IPS DF 4.7 (cell line): ENCODE data around the gene SPTBN4.
"Not testable (repeated sequence)": the region's sequence is repeated elsewhere in the genome, so short reads cannot be mapped to it uniquely, and the experiment has no call there.

Experiments
- DNase-seq: peaks from one replicate; pipeline ENCODE4 v3.0.0-alpha.2; 2013; ENCODE audit warnings: low spot score; ENCODE audit errors: extremely low read depth

The SPTBN4 gene

DNA sequence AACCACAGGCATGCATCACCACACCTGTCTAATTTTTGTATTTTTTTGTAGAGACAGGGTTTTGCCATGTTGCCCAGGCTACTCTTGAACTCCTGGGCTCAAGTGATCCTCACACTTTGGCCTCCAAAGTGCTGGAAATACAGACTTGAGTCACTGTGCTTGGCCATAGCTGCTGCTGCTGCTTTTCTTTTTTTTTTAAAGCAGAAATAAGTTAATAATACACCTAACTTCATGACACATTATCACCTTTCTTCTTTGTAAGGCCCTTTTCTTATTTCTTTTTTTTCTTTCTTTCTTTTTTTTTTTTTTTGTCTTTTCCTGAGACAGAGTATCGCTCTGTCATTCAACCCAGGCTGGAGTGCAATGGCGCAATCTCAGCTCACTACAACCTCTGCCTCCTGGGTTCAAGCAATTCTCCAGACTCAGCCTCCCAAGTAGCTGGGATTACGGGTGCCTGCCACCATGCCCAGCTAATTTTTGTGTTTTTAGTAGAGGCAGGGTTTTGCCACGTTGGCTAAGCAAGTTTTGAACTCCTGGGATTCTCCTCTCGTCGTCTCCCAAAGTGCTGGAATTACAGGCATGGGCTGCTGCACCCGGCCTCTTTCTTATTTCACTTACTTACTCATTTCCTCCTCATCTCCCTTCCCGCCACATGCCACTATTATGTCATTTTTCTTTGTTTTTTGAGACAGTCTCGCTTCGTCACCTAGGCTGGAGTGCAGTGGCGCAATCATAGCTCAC lies 118.6 kb downstream of the SPTBN4 start:
- DNase-seq = no peak

DNA sequence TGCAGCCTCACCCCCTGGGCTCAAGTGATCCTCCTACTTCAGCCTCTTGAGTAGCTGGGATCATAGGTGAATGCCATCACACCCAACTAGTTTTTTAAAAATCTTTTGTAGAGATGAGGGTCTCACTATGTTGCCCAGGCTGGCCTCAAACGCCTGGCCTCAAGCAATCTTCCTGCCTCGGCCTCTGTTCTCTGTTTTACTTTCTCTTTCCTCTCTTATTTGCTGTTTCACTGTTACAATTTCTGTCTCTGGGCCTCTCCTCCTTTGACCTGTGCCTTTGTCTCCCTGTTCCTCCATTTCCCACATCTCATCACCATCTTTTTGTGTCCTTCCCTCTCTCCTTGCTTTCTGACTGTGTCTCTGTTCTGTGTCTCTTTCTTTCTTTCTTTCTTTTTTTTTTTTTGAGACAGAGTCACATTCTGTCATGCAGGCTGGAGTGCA lies 119.2 kb downstream of the SPTBN4 start:
- DNase-seq = no peak

DNA sequence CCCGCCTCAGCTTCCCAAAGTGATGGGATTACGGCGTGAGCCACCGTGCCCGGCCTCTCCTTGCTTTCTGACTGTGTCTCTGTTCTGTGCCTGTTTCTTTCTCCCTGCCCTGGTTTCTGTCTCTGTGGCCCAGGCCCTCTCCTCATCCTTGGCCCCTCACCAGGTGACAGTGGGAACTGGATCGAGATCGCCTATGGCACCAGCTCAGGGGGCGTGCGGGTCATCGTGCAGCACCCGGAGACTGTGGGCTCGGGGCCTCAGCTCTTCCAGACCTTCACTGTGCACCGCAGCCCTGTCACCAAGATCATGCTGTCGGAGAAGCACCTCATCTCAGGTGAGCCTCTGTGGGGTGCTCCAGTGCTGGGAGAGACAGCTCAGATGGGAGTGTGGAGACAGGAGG lies 119.8 kb downstream of the SPTBN4 start:
- DNase-seq = no peak

DNA sequence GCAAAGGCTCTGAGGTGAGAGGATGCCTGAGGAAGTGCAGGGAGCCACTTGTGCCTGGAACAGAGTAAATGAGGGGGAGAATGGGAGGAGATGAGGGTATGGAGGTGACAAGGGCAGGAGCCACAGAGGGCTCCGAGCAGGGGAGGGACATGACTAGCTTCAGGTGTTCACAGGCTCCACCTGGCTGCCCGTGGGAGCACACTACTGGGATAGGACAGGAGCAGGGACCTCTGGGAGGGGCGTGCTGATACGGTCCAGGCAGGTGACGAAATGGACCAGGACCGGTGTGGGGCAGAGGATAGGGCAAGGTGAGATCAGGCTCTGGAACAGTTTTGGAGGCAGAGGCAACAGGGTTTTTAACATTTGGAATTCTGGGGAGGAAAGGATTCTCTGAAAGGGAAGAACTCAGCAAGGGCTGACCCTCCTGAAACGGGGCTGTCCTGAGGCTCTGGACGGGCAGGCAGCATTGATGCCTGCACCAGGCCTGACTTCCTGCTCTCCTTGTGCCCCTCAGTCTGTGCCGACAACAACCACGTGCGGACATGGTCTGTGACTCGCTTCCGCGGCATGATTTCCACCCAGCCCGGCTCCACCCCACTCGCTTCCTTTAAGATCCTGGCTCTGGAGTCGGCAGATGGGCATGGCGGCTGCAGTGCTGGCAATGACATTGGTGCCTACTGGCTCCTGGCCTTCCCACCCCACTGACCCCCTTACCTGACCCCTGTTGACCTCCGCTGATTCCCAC lies 121.5 kb downstream of the SPTBN4 start:
- DNase-seq = no peak

DNA sequence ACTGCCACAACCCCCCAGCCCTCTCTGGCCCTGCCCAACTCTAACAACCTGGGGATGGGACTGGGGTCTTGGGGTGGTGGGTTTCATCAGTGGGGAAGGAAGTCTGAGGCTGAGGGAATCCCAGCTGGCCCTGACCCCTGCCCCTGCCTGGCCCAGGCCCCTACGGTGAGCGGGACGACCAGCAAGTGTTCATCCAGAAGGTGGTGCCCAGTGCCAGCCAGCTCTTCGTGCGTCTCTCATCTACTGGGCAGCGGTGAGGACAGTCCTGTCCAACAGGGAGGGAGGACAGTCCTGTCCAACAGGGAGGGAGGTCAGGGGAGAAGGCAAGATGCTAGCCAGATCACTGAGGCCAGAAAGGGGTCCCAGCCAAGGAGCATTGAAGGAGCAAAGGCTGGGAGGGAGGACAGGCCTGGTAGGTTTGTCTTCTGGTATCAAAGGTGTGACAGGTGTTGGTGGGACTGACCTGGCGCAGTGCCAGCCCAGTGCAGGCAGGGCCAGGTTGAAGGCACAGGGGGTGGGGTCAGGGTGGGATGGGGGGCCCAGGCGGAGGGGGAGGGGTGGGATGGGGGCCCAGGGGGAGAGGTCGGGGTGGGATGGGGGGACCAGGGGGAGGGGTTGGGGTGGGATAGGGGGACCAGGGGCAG lies 122.2 kb downstream of the SPTBN4 start:
- DNase-seq = no peak

DNA sequence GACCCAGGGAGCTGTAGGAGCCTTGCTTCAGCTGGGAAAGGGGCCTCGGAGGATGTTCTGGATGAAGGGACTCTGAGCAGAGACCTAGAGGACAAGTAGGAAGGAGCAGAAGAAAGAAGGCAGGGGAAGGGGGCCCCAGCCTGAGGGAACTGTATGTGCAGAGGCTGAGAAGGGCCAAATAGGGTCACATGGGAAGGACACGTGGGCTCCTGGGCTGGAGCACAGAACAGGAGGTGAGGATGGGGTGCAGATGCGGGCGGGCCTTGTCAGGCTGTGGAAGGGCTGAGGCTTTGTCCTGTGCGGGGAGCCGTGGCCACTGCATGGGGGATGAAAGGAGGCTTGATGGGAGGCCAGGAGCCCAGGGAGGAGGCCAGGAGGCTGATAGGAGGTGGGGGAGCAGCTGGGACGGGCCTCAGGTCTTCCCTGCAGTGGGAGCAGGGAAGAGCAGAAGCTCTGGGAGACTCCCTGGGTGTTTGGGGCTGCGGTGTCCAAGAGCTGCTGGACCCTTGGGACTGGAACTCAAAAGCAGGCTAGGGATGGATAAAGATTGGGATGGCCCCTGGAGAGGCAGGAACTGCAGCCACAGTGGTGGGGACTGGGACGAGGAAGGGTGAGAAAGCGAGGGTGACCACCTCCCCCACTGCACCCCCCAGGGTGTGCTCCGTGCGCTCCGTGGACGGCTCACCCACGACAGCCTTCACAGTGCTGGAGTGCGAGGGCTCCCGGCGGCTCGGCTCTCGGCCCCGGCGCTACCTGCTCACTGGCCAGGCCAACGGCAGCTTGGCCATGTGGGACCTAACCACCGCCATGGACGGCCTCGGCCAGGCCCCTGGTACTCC lies 123.0 kb downstream of the SPTBN4 start:
- no peak for DNase-seq

DNA sequence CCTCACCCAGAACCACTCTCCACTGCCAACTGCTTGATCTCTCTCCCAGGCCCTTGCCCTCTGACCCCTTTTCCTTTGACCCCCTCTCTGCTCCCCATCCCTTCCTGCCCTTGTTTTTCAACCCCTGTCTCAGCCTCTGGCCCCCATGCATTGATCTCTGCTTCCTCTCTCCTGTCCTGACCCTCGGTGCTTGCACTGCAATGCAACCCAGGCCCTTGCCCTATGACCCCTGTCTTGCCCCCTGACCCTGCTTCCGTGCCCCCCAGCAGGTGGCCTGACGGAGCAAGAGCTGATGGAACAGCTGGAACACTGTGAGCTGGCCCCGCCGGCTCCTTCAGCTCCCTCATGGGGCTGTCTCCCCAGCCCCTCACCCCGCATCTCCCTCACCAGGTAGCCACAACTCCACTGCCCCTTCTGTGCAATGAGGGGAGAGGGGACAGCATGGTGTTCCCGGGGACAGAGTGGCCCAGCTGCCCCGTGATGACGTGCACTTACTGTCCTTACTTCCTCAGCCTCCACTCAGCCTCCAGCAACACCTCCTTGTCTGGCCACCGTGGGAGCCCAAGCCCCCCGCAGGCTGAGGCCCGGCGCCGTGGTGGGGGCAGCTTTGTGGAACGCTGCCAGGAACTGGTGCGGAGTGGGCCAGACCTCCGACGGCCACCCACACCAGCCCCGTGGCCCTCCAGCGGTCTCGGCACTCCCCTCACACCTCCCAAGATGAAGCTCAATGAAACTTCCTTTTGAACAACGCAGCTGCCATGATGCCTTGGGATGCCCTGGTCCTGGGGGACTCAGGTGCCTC lies 123.9 kb downstream of the SPTBN4 start:
- no peak for DNase-seq

DNA sequence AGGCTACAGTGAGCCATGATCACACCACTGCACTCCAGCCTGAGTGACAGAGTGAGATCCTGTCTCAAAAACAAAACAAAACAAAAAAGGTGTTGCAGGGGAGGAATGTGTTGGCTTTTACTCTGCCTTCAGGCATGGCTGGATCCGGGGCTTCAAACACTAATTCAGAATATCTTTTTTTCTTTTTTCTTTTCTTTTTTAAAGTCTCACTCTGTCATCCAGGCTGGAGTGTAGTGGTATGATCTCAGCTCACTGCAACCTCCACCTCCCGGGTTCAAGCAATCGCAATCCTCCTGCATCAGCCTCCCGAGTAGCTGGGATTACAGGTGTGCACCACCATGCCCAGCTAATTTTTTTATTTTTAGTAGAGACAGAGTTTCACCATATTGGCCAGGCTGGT lies 124.9 kb downstream of the SPTBN4 start:
- not testable (repeated sequence) for DNase-seq

DNA sequence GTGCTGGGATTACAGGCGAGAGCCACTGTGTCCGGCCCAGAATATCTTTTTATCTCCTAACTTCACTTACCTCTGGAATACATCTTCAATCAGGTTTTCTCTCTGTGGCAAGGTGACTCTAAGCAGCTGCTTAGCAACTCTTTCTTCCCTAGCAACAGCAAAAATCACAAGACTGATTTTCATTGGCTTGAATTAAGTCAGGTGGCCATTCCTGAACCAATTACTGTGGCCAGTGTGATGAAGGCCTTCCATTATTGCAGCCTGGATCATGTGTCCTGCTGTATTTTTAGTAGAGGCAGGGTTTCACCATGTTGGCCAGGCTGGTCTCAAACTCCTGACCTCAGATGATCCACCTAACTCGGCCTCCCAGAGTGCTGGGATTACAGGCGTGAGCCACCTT lies 125.4 kb downstream of the SPTBN4 start:
- no peak for DNase-seq

DNA sequence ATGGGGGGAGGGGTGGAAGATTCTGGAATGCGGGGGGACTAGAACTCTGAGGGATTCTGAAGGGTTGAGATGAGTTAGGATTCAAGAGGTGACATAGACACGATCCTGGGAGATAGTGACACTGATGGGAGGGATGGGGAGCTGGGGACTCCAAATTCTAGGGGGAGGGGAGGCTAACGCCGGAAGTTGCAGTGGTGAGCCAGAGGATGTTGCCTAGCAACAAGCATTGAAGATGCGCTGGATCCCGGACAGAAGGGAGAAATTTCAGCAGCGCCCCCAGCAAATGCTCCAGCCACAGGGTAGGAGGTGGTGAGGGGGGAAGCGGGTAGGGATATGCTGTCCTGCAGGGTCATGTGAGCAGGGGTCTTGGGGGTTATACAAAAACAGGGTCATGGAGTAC lies 127.5 kb downstream of the SPTBN4 start:
- DNase-seq = no peak

DNA sequence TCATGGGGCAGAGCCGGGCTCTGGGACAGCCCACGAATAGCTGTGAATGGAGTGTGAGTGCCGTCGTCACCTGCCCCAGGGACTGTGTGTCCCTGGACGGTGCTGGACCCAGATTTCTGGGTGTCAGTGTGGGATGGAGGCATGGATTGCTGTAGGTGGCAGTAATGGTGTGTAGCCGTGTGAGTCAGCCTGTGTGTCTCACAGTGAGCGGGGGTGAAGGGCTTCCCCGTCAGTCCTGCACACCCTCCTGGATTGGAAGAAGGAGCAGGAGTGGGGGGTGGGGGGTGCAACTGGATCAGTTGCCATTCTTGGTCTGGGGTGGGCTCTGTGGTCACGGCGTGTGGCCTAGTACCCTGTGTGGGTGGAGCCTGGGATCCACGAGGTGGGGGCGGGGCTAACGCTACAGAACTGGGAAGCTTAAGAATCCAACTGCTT lies 127.9 kb downstream of the SPTBN4 start:
- no peak for DNase-seq

DNA sequence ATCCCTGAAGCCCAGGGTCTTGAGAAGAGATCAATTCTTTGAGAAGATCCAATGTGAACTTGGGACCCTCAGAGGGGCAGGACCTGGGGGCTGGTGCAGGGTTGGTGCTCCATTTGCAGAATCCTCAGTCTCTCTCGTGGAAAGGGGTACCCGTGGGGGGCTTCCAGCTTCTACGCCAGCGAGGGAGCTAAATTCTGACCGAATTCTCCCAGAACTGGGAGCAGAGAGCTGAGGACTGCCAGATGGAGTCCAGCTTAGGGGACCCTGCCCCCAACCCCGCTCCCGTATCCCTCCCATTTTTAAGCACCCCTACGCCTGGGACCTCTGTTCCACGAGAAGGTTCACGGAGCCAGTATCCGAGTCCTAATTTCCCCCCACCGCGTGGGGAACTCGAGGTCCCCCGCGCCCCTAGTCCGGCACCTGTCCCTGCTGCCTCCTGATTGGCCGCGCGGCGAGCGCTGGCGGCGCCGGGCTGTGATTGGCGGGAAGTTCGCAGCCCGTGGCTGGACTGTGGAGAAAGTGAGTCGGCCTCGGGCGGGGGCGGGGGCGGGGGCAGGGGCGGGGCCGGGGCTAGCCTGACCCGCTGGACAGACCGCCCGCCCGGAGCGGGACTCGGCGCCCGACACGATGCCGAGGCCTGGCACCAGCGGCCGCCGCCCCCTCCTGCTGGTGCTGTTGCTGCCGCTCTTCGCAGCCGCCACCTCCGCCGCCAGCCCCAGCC lies 130.0 kb downstream of the SPTBN4 start:
- DNase-seq = no peak

DNA sequence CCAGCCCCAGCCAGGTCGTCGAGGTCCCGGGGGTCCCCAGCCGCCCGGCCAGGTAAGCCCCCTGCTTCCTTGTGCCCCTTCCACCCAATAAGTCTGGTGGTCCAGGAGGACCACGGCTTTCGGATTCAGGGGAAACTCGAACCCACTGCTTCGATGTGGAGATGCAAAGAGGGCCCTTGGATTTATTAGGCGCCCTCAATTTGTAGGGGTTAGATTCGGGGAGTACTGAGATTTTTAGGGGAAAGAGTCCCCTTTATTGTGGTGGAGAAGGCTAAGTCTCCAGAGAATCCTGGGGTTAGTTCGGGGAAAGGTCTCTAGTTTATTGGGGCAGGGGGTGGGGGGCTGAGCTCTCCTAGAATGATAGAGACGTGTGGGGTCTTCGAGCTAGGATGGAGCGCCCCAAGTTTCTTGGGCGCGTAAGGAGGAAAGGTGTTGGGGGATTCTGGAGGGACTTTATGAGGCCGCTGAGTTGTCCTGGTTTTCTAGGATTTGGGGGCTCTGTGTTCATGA lies 130.6 kb downstream of the SPTBN4 start:
- DNase-seq = no peak

DNA sequence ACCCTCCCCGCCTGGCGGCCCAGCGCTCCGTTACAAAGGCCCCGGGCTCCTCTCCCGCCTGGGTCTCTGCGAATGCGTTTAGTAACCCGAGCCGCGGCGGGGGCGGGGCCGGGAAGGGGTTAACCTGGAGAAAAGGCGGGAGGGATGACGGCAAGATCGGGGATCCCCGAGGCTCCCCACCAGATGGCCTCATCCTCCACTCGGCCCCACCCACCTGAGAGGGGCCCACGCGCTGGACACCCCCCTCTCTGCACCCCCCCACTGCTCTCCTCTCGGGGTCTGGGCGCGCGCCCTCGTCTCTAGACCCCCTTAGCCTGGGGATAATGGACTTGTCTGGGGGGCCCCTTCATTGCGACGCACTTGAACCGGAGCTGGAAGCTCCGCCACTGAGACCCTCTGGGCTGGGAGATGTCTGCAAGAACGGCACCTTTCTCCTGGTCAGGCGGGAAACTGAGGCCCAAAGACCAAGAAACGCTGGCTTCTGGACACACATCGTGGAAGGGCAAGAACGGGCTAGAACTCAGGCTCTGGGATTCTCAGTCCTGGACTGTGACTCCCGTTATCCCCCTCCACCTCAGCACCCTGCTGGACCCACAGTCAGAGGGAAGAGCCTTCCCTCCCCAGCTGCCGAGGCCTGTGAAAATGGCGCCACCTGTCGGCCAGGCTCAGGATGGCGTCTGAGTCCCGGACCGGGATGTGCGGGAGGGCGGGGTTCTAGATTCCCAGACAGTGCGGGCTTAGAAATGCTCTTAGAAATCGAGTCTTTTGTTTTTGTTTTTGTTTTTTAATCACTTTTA lies 131.5 kb downstream of the SPTBN4 start:
- no peak for DNase-seq

DNA sequence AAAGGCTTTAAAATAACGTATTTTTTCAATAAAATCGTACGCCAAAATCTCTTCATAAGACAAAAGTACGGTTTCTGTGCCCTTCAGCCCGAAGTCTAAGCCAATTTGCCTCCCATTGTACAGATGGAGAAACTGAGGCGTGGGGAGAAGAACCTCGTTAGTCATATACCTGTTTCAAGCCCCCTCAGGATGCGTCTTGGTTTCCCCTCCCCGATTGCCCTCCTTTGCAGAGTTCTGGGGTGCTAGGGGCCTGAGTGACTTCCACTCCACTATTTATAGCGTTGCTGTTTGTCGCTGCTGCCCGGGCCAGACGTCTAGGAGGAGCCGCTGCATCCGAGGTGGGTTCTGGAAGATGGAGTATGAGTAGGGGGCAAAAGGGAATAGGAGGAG lies 132.1 kb downstream of the SPTBN4 start:
- no peak for DNase-seq

DNA sequence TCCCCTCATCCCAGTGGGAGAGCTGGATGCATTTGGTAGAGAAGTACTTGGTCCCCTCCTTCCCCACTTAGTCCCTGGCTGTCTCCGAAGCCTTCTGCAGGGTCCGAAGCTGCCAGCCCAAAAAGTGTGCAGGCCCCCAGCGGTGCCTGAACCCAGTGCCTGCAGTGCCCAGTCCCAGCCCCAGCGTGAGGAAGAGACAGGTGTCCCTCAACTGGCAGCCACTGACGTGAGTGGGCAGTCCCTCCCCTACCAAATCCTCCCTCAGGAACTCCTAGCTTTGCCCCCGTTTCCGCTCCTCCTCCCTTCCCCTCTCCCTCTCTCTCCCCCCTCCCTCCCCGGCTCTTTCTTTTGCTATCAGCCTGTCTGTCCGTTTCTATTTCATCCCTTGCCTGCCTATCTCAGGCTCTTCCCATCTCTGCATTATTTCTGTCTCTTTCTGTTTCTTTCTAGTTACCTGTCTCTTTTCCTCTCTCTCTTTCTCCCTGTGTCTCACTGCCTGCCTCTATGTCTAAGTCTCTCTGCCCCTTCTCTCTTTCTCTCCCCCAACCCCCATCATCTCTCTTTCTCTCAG lies 132.6 kb downstream of the SPTBN4 start:
- no peak for DNase-seq

DNA sequence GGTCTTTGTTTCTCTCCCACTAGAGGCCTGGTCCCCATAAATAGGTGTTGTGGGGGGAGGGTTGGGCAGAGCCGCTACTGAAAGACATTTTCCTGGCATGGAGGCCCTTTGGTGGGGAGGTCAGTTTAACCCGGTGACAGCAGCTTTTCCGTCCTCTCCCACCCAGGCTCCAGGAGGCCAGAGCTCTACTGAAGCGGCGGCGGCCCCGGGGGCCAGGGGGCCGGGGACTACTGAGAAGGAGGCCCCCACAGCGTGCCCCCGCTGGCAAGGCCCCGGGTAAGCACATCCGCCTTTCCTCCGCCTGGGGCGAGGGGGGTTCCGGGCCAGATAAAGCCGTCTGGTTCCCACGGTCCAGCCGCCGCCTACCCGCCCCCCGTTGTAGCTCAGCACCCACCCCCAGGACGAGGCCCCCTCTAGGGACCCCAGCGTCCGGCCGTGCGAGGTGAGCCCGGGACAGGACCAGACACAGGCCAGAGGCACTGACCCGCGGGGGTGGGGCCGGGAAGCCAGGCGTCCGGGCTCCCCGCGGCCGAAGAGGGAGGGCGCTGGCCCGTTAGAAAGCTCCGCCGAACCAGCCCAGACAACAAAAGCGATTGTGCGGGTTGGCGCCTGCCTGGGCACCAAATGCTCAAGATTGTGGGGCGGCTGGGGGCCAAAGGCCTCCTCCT lies 133.2 kb downstream of the SPTBN4 start:
- DNase-seq = no peak

DNA sequence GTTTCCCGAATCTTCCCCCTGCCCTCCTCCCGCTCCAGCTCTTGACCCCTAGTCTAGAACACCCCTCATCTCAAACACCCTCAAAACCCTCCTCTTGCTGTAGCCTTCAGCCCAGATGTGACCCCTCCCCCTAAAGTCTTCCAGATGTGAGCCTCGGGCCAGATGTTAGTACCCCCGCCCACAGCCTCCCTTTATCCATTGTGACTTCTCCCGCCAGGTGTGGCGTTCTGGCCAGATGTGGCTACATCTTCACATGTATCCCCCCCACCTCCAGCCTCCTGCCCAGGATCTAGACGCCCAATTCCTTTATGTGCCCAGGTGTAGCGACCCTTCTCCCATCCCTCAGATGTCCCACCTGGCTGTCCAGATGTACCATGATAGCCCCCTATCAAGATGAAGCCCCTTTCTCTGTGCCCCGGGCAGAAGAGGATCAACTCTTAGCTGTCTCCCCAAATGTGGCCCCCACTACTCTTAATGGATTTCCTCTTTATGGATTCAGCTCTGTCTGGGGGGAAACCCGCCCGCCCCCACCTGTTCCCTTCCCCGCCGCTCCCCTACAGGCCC lies 133.9 kb downstream of the SPTBN4 start:
- no peak for DNase-seq
